Activated gamma-delta T cell (primary cell): Measurements from ENCODE around the gene CENPE.
"Not testable (repeated sequence)": the region's sequence is repeated elsewhere in the genome, so short reads cannot be mapped to it uniquely, and the experiment has no call there.

Source experiments
- DNase-seq: peaks from one replicate; lab custom pipeline; 2025; lab: John Stamatoyannopoulos, UW
- total RNA-seq, 2 donors: gene quantifications; one replicate each; lab custom pipeline; 2026; lab: John Stamatoyannopoulos, UW

CENPE gene
- total RNA-seq = 5.6 to 14.7 reads per million in 2 donors

DNA sequence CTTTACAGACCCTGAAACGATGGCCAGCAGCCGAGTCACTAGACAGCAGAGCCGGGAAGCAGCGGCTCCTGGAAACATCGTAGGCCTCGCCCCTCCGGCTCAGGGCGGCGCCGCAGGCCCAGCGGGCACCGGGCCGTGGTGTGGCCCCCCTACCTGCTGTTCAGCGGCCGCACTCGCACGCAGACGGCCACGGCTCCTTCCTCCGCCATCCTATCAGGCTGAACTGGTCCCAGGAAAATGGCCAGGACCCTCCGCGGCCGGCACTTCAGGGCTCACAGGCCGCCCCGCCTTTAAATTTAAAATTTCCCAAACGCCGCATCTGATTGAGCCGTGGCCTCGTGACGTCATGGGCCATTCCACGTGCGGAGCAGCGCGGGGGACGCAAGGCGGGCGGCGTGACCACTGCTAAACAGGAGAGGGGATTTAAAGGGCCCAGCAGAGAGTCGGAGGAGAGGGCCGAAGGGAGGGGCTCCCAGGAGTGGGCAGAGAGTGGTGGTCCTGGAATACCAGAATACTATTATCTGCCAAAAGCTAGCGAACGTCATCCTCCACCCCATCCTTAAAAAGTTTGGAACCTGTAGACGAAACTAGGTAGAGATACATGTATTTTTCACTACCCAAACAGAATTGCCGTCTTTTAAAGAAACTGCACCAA is at the start of gene CENPE:
Gene CENPE, minus strand, starts transcription at position 233 of the 655 bp plus-strand sequence. Its CDS starts 24 bp downstream, at position 209.
- DNase-seq = peak; percentile 56

DNA sequence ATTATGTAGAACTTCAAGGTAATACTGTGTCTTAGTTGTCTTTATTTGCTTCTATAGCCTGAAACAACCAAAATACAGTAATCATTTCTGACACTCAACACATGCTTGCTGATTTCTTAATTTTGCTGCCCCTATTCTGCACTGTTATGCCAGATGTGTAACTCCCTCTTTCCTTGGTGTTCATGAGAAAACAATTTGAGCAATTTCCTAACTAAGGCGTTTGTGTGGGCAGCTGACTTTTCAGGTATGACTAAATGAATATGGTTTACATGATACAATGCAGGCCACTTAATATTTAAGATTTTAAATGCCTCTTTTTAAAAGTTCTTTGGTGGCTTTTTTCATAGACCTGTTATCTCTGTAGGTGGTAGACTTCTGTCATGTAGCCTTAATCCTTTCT is 46.1 kb upstream of the CENPE start:
- DNase-seq = no peak

DNA sequence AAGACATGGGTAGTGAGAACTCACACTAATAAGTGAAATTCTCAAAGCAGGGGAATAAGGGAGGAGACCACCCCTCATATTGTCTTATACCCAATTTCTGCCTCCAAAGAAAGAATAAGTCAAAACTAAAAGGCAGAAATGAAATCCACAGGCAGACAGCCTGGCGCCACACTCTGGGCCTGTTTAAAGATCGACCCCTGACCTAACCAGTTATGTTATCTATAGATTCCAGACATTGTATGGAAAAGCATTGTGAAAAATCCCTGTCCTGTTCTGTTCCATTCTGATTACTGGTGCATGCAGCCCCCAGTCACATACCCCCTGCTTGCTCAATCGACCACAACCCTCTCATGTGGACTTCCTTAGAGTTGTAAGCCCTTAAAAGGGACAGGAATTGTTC is 32.8 kb upstream of the CENPE start:
- not testable (repeated sequence) for DNase-seq

- not testable (repeated sequence) for DNase-seq
Measured at GRCh38 chr4:103223556-103223955, 25.4 kb upstream of the CENPE start.

DNA sequence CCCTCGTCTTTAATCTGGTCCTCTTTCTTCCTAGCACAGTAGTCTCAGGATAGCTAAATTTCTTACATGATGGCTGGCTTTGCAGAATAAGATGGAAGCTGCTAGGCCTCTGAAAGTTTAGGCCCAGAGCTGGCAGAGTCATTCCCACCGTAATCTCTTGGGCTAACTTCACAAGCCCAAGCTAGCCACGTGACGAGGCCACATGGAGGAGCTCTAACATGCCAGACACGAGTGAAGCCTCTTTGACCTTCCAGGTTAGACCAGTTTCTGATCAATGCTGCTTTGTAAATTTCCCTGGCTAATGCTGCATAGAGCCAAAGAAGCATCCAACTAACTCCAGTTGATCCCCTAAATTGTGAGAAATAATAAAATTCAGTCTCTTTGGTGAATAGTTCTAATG is 9.5 kb upstream of the CENPE start:
- no peak for DNase-seq

DNA sequence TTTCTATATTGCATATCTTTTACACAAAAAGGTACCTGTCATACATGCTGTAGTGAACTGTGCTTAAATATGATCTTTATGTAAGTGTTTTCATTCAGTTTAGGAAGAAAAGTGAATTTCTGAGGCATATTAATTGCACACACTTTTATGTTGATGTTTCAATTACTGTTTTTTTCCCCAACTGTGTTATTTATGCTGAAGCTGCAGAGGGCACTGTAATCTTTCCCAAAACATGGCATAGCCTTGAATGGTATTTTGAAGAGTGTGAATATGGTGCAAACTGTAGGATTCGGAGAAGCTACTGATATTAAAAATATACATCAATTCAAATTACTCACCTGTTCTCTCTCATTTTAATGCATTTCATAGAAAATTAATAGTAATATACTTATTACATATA is 6.0 kb upstream of the CENPE start:
- DNase-seq = no peak

GRCh38 chr4:103201724-103202123 is 3.6 kb upstream of the CENPE start:
- no peak for DNase-seq

- DNase-seq = no peak
Measured at GRCh38 chr4:103201253-103201652, 3.1 kb upstream of the CENPE start.

DNA sequence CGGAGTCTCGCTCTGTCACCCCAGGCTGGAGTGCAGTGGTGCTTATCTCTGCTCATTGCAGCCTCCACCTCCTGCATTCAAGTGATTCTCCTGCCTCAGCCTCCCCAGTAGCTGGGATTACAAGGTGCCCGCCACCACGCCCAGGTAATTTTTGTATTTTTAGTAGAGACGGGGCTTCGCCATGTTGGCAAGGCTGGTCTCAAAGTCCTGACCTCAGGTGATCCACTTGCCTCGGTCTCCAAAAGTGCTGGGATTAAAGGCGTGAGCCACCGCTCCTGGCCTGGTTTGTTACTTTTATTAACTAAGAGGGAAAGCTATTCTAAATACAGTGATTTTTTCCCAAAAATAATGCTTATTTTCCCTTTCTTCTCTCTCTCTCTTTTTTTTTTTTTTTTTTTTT is 866 bp upstream of the CENPE start:
- DNase-seq = no peak

DNA sequence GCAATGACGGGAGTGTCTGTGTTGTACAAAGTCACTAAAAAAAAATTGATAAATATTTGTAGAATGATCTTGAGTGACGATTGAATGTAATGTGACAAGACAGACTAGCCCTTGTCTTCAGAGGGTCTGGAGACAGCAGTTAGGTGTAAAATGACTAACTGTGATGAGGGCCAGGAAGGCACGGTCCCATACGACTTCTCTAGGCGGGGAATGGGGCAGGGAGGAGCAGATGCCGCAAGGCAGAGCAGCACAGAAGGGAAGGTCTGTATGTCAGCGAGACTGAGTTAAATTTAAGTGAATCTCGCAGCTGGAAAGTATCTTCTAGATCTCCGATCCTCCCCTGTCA is 405 bp downstream of the CENPE start:
- DNase-seq = no peak

DNA sequence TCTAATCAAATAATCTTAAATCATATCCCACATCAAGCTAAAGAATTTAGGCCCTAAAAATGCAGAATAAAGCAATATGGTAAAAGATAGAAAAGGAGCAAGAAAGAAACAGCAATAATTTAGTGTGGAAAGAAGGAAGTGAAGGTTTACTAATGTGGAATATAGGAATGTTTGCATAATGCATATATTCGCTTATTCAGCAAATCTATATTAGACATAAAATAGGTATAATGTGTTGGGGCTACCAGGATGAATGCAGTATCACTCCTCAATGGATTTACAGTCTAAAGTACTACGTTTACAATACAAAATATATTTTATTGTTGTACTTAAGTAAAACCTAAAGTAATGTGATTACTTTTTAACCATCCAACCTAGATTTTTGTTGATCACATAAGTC is 4.7 kb downstream of the CENPE start:
- no peak for DNase-seq

- no peak for DNase-seq
Measured at GRCh38 chr4:103171006-103171405, 27.1 kb downstream of the CENPE start.

DNA sequence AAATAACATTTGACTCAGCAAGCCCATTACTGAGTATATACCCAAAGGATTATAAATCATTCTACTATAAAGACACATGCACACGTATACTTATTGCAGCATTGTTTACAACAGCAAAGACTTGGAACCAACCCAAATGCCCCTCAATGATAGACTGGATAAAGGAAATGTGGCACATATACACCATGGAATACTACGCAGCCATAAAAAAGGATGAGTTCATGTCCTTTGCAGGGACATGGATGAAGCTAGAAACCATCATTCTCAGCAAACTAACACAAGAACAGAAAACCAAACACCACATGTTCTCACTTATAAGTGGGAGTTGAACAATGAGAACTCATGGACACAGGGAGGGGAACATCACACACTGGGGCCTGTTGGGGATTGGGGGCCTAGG is 28.4 kb downstream of the CENPE start:
- not testable (repeated sequence) for DNase-seq

DNA sequence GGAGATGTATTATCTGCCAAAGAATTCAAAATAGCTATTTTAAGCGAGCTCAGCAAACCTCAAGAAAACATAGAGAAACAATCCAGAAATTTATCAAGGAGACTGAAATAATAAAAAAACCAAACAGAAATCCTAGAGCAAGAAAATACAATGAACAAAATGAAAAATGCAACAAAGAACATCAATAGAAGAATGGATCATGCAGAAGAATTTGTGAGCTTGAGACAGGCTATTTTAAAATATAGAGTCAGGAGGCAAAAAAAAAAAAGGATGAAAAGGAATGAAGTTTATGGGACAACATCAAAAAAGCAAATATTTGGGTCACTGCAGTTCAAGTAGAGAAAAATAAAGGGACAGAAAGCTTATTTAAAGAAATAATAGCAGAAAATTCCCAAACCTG is 29.1 kb downstream of the CENPE start:
- DNase-seq = no peak

GRCh38 chr4:103162176-103162575 is 36.0 kb downstream of the CENPE start:
- DNase-seq = no peak

GRCh38 chr4:103158760-103159159 is 39.4 kb downstream of the CENPE start:
- DNase-seq = no peak

DNA sequence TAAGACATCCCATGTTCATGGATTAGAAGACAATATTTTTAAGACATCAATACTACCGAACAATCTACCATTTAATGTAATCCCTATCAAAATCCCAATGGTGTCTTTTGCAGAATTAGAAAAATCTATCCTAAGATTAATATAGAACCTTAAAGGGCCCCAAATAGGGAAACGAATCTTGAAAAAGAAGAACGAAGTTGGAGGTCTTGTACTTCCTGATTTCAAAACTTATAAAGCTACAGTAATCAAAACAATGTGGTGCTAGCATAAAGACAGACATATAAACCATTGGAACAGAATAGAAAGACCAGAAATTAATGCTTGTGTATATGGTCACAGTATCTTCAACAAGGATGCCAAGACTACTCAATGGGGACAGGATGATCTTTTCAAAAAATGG is 42.0 kb downstream of the CENPE start:
- DNase-seq = no peak

DNA sequence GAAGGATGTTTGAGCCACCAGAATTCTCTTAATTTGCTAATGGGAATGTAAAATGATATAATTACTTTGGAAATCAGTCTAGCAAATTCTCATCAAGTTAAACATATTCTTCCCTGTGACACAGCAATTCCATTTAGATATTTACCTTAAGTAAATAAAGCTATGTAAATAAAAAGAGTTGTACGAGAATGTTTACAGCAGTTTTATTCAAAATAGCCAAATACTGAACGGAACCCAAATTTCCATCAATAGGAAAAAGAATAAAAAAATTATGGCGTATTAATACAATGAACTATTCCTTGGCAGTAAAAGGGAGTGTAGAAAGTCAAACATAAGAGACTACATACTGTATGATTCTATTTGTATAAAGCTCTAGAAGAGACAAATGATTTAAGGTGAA is 45.8 kb downstream of the CENPE start:
- no peak for DNase-seq

DNA sequence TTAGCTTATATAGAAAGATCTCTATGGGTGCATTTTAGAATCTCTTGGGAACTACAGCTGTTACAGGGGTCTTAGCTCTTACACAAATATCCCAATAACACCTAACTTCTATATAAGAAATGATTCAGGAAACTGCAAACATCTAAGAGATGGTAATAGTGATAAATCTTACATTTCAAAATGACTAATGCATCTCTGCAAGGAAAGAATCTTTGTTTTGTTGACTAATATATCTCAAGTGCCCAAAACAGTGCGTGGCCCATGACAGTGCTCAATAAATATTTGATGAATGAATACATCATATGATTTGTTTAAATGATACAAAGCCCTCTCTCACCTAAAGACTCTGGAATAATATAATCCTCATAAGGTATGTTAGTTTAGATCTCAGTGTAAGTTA is 47.5 kb downstream of the CENPE start:
- no peak for DNase-seq

DNA sequence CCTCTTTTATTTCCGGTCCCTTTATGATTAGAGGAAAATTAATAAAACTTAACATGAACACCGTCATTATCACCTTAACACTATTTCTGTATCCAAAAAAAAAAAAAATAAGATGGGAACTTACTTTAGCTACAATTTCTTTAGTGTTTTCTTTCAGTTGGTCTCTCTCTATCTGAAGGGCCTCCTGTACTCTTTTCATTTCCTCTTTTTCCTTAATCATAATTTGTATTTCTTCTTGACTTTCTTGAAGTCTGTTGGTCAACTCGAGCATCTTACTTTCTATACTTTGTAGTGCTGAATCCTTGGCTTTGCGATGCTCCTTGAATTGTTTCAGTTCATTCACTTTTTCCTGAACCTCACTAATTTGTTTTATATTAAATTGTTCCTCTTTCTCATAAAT is 53.2 kb downstream of the CENPE start:
- no peak for DNase-seq

- DNase-seq = no peak
Measured at GRCh38 chr4:103137446-103137827, 60.7 kb downstream of the CENPE start.

- no peak for DNase-seq
Measured at GRCh38 chr4:103136671-103137445, 61.3 kb downstream of the CENPE start.

- no peak for DNase-seq
Measured at GRCh38 chr4:103129174-103129573, 69.0 kb downstream of the CENPE start.

- no peak for DNase-seq
Measured at GRCh38 chr4:103126126-103126525, 72.0 kb downstream of the CENPE start.
